ENCODE data around the gene FAM193B. TPM values are rescaled to one million over a fixed set of nuclear protein-coding genes. Genes with fewer than 3 reads are reported as not detected.
A peak's percentile ranks its signal among the peaks of the same experiment; 100 is the strongest.

The FAM193B gene
- total and polyA plus RNA-seq, 9 of the 15 experiments (the other 6 are each of a cell fraction or from before 2014, with no cell fraction given): 4.4 to 76.4 (median 37.3) TPM

GRCh38 chr5:177596775-177597238 is 42.4 kb upstream of the FAM193B start (continued):
- TF ChIP-seq HMBOX1 (IDR thresholded peaks at IDR 0.05) (no peak), PML (IDR thresholded peaks at IDR 0.05; ENCODE audit: low read length) (peak; percentile 25; the same call in 1 of the 2 replicates), NR2F6 (CRISPR knock-in tag; IDR thresholded peaks at IDR 0.05) (no peak), PHF20 (IDR thresholded peaks at IDR 0.05; ENCODE audit: partially characterized antibody) (no peak), GABPA (tag; conservative IDR thresholded peaks at IDR 0.05; ENCODE audit: low read depth) (no peak), SUPT5H (IDR thresholded peaks at IDR 0.05) (peak; percentile 39; the same call in 1 of the 2 replicates), PHB (CRISPR knock-in tag; IDR thresholded peaks at IDR 0.05) (no peak), ELF2 (CRISPR knock-in tag; IDR thresholded peaks at IDR 0.05) (no peak), MNT (conservative IDR thresholded peaks at IDR 0.05) (no peak), BRF2 (IDR thresholded peaks at IDR 0.05; ENCODE audit: borderline replicate concordance, insufficient read depth, insufficient read length) (no peak), POLR2A (conservative IDR thresholded peaks at IDR 0.05) (peak; percentile 50), BRD4 (IDR thresholded peaks at IDR 0.05) (no peak), RBFOX2 (IDR thresholded peaks at IDR 0.05; ENCODE audit: low read depth, low read length) (no peak; the same call in 1 of the 2 replicates), SMARCC2 (IDR thresholded peaks at IDR 0.05; ENCODE audit: low read depth) (no peak)

Data from K562 (cell line).